Measurements from ENCODE around the gene CCDC47. TPM values are rescaled to one million over a fixed set of nuclear protein-coding genes. Genes with fewer than 3 reads are reported as not detected.
A peak's percentile ranks its signal among the peaks of the same experiment; 100 is the strongest.

Gene CCDC47
- total RNA-seq, 1 experiment from 2014 or later: 70.9 TPM

- DNase-seq (ENCODE audit: low spot score) (no peak), ATAC-seq (no peak)
- Mint-ChIP-seq H3K4me1 (peaks cover 25% of the 10 kb centered on the region), H3K27me3 (ENCODE audit: low read depth) (peaks cover 6% of the 10 kb centered on the region; the same call in 1 of the 2 replicates), H3K27ac (no peak overlapping the region), H3K4me3 (peak overlapping the region; percentile 31; the same call in 1 of the 2 replicates), H3K9me3 (no peaks in the 10 kb centered on the region), H3K36me3 (peaks cover 17% of the 10 kb centered on the region)
- CTCF ChIA-PET: interaction anchor here (0.8 to 1.7 kb wide), 4 partner anchors 7 to 91 kb away, joined by 3 to 4 read pairs (median 4); no protein-coding TSS in a partner anchor
- POLR2A ChIA-PET: no interaction called here
- TF ChIP-seq CTCF (IDR thresholded peaks at IDR 0.05) (no peak), CREB1 (CRISPR knock-in tag; IDR thresholded peaks at IDR 0.05) (no peak), GABPB1 (CRISPR knock-in tag; IDR thresholded peaks at IDR 0.05) (no peak), MLX (CRISPR knock-in tag; IDR thresholded peaks at IDR 0.05) (no peak), OVOL2 (CRISPR knock-in tag; IDR thresholded peaks at IDR 0.05; ENCODE audit: borderline replicate concordance) (no peak), ZNF671 (CRISPR knock-in tag; IDR thresholded peaks at IDR 0.05) (no peak), EMX1 (CRISPR knock-in tag; IDR thresholded peaks at IDR 0.05) (no peak), ETV6 (CRISPR knock-in tag; IDR thresholded peaks at IDR 0.05) (no peak), ATF2 (CRISPR knock-in tag; IDR thresholded peaks at IDR 0.05; ENCODE audit: borderline replicate concordance, low read depth) (no peak), ZNF416 (CRISPR knock-in tag; IDR thresholded peaks at IDR 0.05) (no peak), JAZF1 (CRISPR knock-in tag; IDR thresholded peaks at IDR 0.05) (no peak), CBFB (CRISPR knock-in tag; IDR thresholded peaks at IDR 0.05; ENCODE audit: low read depth) (no peak), ATF1 (CRISPR knock-in tag; IDR thresholded peaks at IDR 0.05) (no peak), TCF7 (CRISPR knock-in tag; IDR thresholded peaks at IDR 0.05; ENCODE audit: low read depth) (no peak), NFE2L1 (CRISPR knock-in tag; IDR thresholded peaks at IDR 0.05) (no peak), KAT7 (CRISPR knock-in tag; IDR thresholded peaks at IDR 0.05; ENCODE audit: borderline replicate concordance) (no peak), MXD4 (CRISPR knock-in tag; IDR thresholded peaks at IDR 0.05; ENCODE audit: borderline replicate concordance) (no peak), HMGXB4 (CRISPR knock-in tag; IDR thresholded peaks at IDR 0.05) (no peak), E2F1 (CRISPR knock-in tag; IDR thresholded peaks at IDR 0.05) (no peak), MAX (CRISPR knock-in tag; IDR thresholded peaks at IDR 0.05) (no peak)
Observed at GRCh38 chr17:63703029-63703428, 70.4 kb downstream of the CCDC47 start.

GRCh38 chr17:63702721-63703015, 70.7 kb downstream of the CCDC47 start:
- Mint-ChIP-seq H3K27ac (no peak overlapping the region; the same call in 1 of the 2 replicates), H3K4me3 (peak overlapping the region; percentile 31; the same call in 1 of the 2 replicates), H3K9me3 (no peaks in the 10 kb centered on the region), H3K4me1 (peaks cover 29% of the 10 kb centered on the region), H3K27me3 (ENCODE audit: low read depth) (peaks cover 6% of the 10 kb centered on the region; the same call in 1 of the 2 replicates), H3K36me3 (peaks cover 17% of the 10 kb centered on the region)
- ATAC-seq (no peak), DNase-seq (ENCODE audit: low spot score) (no peak)
- ChIA-PET CTCF (interaction anchor here (0.8 to 1.7 kb wide), 4 partner anchors 8 to 90 kb away, joined by 3 to 4 read pairs (median 4); no protein-coding TSS in a partner anchor), POLR2A (no interaction called here)
- no peak for TF ChIP-seq E2F4 (CRISPR knock-in tag; IDR thresholded peaks at IDR 0.05; ENCODE audit: borderline replicate concordance, low read depth)
